SK-N-SH (cell line): ENCODE results near the gene CD276. TPM values are rescaled to one million over a fixed set of nuclear protein-coding genes. Genes with fewer than 3 reads are reported as not detected.

Experiments used
- CTCF ChIP-seq: fragments of 200-600 bp; sonication (generic); IDR thresholded peaks from 2 replicates; pipeline ENCODE4 v1.6.1; 2017; ENCODE audit warnings: antibody characterized with exemption, mild to moderate bottlenecking, moderate library complexity
- EZH2phosphoT487 ChIP-seq: fragments of 200-600 bp; sonication (generic); IDR thresholded peaks from 2 replicates; pipeline ENCODE4 v1.6.1; 2017; ENCODE audit warnings: low read depth, mixed run types, mild to moderate bottlenecking, antibody characterized with exemption, moderate library complexity, borderline replicate concordance
- FOXJ3 ChIP-seq: sonication (generic); formaldehyde crosslinking; IDR thresholded peaks from 2 replicates; pipeline ENCODE4 v1.5.1; 2020; ENCODE audit warnings: mild to moderate bottlenecking, missing genetic modification reagents
- GABPA ChIP-seq: IDR thresholded peaks from 2 replicates; pipeline ENCODE4 v1.4.0; 2012; ENCODE audit warnings: low read depth, mild to moderate bottlenecking
- GATA2 ChIP-seq: sonication (generic); formaldehyde crosslinking; IDR thresholded peaks from 2 replicates; pipeline ENCODE4 v1.5.0; 2020; ENCODE audit warnings: mild to moderate bottlenecking, missing genetic modification reagents
- JUND ChIP-seq: IDR thresholded peaks from 2 replicates; pipeline ENCODE4 v1.4.0; 2012
- PBX3 ChIP-seq: IDR thresholded peaks from 2 replicates; pipeline ENCODE4; 2012
- RAD21 ChIP-seq: IDR thresholded peaks from 2 replicates; pipeline ENCODE4 v1.6.1; 2012; ENCODE audit warnings: mild to moderate bottlenecking, low read length
- REST ChIP-seq: IDR thresholded peaks from 2 replicates; pipeline ENCODE4 v1.6.1; 2012; ENCODE audit warnings: mild to moderate bottlenecking, low read depth, low read length, moderate library complexity
- TAF1 ChIP-seq: IDR thresholded peaks from 2 replicates; pipeline ENCODE4 v1.6.1; 2012; ENCODE audit warnings: low read depth, mild to moderate bottlenecking, low read length, moderate library complexity, borderline replicate concordance
- TCF12 ChIP-seq: IDR thresholded peaks from 2 replicates; pipeline ENCODE4 v1.4.0; 2012
- USF1 ChIP-seq: IDR thresholded peaks from 2 replicates; pipeline ENCODE4 v1.4.0; 2012; ENCODE audit warnings: low read depth, borderline replicate concordance
- ZBTB33 ChIP-seq: IDR thresholded peaks from 2 replicates; pipeline ENCODE4 v1.4.0; 2012; ENCODE audit warnings: low read depth, borderline replicate concordance
- polyA plus RNA-seq, 3 experiments: library from polyadenylated mRNA; depleted of rRNA; stranded (reverse); fragments of >200 nt; gene quantifications; 2 replicates each; pipeline ENCODE4 v1.2.3, GENCODE V29; 2012

Gene CD276
- polyA plus RNA-seq, 1 of the 3 experiments (the other 2 are of a cell fraction): 86.2 TPM

- 0 out of 2 replicates have a peak, but pooled peaks have one; percentile 35 for TF ChIP-seq REST
- peak; percentile 53; the same call in 1 of the 2 replicates for TF ChIP-seq ZBTB33
- TF ChIP-seq RAD21: 0 out of 2 replicates have a peak, but pooled peaks have one; percentile 1
- no peak for TF ChIP-seq FOXJ3 (CRISPR knock-in tag)
- TF ChIP-seq PBX3: peak; percentile 83
- peak; percentile 56 for TF ChIP-seq JUND
- peak; percentile 25; the same call in 1 of the 2 replicates for TF ChIP-seq TAF1
- TF ChIP-seq GABPA: peak; percentile 69
- no peak for TF ChIP-seq GATA2 (CRISPR knock-in tag)
- TF ChIP-seq CTCF: no peak
- no peak for TF ChIP-seq USF1
- peak; percentile 93 for TF ChIP-seq TCF12
- TF ChIP-seq EZH2phosphoT487: no peak
Observed at GRCh38 chr15:73697033-73697467, 12.9 kb downstream of the CD276 start (continued).
